Measurements from ENCODE around the gene MTOR. TPM values are rescaled to one million over a fixed set of nuclear protein-coding genes. Genes with fewer than 3 reads are reported as not detected.
A peak's percentile ranks its signal among the peaks of the same experiment; 100 is the strongest.

The MTOR gene
- total and polyA plus RNA-seq, 9 donors, result 23.5 to 33.3 (median 26.1) TPM

- H3K27ac ChIP-seq (ENCODE audit: low read length), result no peak overlapping the region
- WGBS (ENCODE audit: insufficient coverage), result 78% methylated on average over 9 of the region's 12 CpGs
- no peak for DNase-seq
- no peaks in the 10 kb centered on the region for H3K27me3 ChIP-seq (ENCODE audit: control insufficient read depth, insufficient read depth, low read length)
- H3K36me3 ChIP-seq (ENCODE audit: control insufficient read depth, insufficient read depth, low read length), result no peaks in the 10 kb centered on the region
- H3K4me3 ChIP-seq (ENCODE audit: low read length), result no peak overlapping the region
- H3K9me3 ChIP-seq (replicated peaks; ENCODE audit: control insufficient read depth, low read depth, low read length), result no peaks in the 10 kb centered on the region
- H3K4me1 ChIP-seq (ENCODE audit: control insufficient read depth, insufficient read depth, low read length), result peaks cover 7% of the 10 kb centered on the region
These were observed 4.1 kb upstream of the MTOR start for GRCh38 chr1:11266268-11267074.

- no peaks in the 10 kb centered on the region for H3K9me3 ChIP-seq (replicated peaks; ENCODE audit: control insufficient read depth, low read depth, low read length)
- WGBS (ENCODE audit: insufficient coverage), result no CpG with 5 or more reads among the region's 1 CpG
These were observed 6.1 kb downstream of the MTOR start for GRCh38 chr1:11256299-11256698.

GRCh38 chr1:11253226-11253625, 9.1 kb downstream of the MTOR start:
- WGBS (ENCODE audit: insufficient coverage), result 82% methylated on average over 8 of the region's 8 CpGs
- no peaks in the 10 kb centered on the region for H3K27me3 ChIP-seq (ENCODE audit: control insufficient read depth, insufficient read depth, low read length)
- no peaks in the 10 kb centered on the region for H3K9me3 ChIP-seq (replicated peaks; ENCODE audit: control insufficient read depth, low read depth, low read length)
- no peak overlapping the region for H3K27ac ChIP-seq (ENCODE audit: low read length)
- no peaks in the 10 kb centered on the region for H3K4me1 ChIP-seq (ENCODE audit: control insufficient read depth, insufficient read depth, low read length)
- no peak overlapping the region for H3K4me3 ChIP-seq (ENCODE audit: low read length)
- no peak for DNase-seq
- peaks cover 66% of the 10 kb centered on the region for H3K36me3 ChIP-seq (ENCODE audit: control insufficient read depth, insufficient read depth, low read length)

More at GRCh38 chr1:11256299-11256698, 6.1 kb downstream of the MTOR start:
- Histone ChIP-seq H3K4me1 (ENCODE audit: control insufficient read depth, insufficient read depth, low read length) (no peaks in the 10 kb centered on the region), H3K27ac (ENCODE audit: low read length) (no peak overlapping the region), H3K36me3 (ENCODE audit: control insufficient read depth, insufficient read depth, low read length) (peaks cover 64% of the 10 kb centered on the region), H3K4me3 (ENCODE audit: low read length) (no peak overlapping the region), H3K27me3 (ENCODE audit: control insufficient read depth, insufficient read depth, low read length) (no peaks in the 10 kb centered on the region)
- DNase-seq, result no peak

- Histone ChIP-seq H3K36me3 (ENCODE audit: control insufficient read depth, insufficient read depth, low read length) (peaks cover 66% of the 10 kb centered on the region), H3K9me3 (replicated peaks; ENCODE audit: control insufficient read depth, low read depth, low read length) (no peaks in the 10 kb centered on the region), H3K4me1 (ENCODE audit: control insufficient read depth, insufficient read depth, low read length) (no peaks in the 10 kb centered on the region), H3K27ac (ENCODE audit: low read length) (no peak overlapping the region), H3K27me3 (ENCODE audit: control insufficient read depth, insufficient read depth, low read length) (no peaks in the 10 kb centered on the region), H3K4me3 (ENCODE audit: low read length) (no peak overlapping the region)
- 78% methylated on average over 5 of the region's 8 CpGs for WGBS (ENCODE audit: insufficient coverage)
- no peak for DNase-seq
These were observed 9.8 kb downstream of the MTOR start for GRCh38 chr1:11252538-11252937.

- WGBS (ENCODE audit: insufficient coverage), result 100% methylated on average over 2 of the region's 4 CpGs
- Histone ChIP-seq H3K36me3 (ENCODE audit: control insufficient read depth, insufficient read depth, low read length) (peaks cover 60% of the 10 kb centered on the region), H3K4me3 (ENCODE audit: low read length) (no peak overlapping the region)
These were observed 14.2 kb downstream of the MTOR start for GRCh38 chr1:11248169-11248568.

GRCh38 chr1:11245904-11246719, 16.2 kb downstream of the MTOR start:
- Histone ChIP-seq H3K9me3 (replicated peaks; ENCODE audit: control insufficient read depth, low read depth, low read length) (no peaks in the 10 kb centered on the region), H3K4me3 (ENCODE audit: low read length) (no peak overlapping the region), H3K36me3 (ENCODE audit: control insufficient read depth, insufficient read depth, low read length) (peaks cover 61% of the 10 kb centered on the region), H3K27ac (ENCODE audit: low read length) (no peak overlapping the region), H3K4me1 (ENCODE audit: control insufficient read depth, insufficient read depth, low read length) (no peaks in the 10 kb centered on the region), H3K27me3 (ENCODE audit: control insufficient read depth, insufficient read depth, low read length) (no peaks in the 10 kb centered on the region)
- DNase-seq, result no peak
- 100% methylated on average over 5 of the region's 7 CpGs for WGBS (ENCODE audit: insufficient coverage)

More at GRCh38 chr1:11248169-11248568, 14.2 kb downstream of the MTOR start:
- H3K27ac ChIP-seq (ENCODE audit: low read length), result no peak overlapping the region
- no peaks in the 10 kb centered on the region for H3K27me3 ChIP-seq (ENCODE audit: control insufficient read depth, insufficient read depth, low read length)
- no peaks in the 10 kb centered on the region for H3K4me1 ChIP-seq (ENCODE audit: control insufficient read depth, insufficient read depth, low read length)
- H3K9me3 ChIP-seq (replicated peaks; ENCODE audit: control insufficient read depth, low read depth, low read length), result no peaks in the 10 kb centered on the region
- no peak for DNase-seq

GRCh38 chr1:11245248-11245647, 17.1 kb downstream of the MTOR start:
- H3K9me3 ChIP-seq (replicated peaks; ENCODE audit: control insufficient read depth, low read depth, low read length), result no peaks in the 10 kb centered on the region
- DNase-seq, result no peak
- H3K36me3 ChIP-seq (ENCODE audit: control insufficient read depth, insufficient read depth, low read length), result peaks cover 61% of the 10 kb centered on the region
- no peaks in the 10 kb centered on the region for H3K4me1 ChIP-seq (ENCODE audit: control insufficient read depth, insufficient read depth, low read length)
- no peak overlapping the region for H3K4me3 ChIP-seq (ENCODE audit: low read length)
- no peak overlapping the region for H3K27ac ChIP-seq (ENCODE audit: low read length)
- no peaks in the 10 kb centered on the region for H3K27me3 ChIP-seq (ENCODE audit: control insufficient read depth, insufficient read depth, low read length)
- WGBS (ENCODE audit: insufficient coverage), result 65% methylated on average over 3 of the region's 3 CpGs

- Histone ChIP-seq H3K36me3 (ENCODE audit: control insufficient read depth, insufficient read depth, low read length) (peaks cover 75% of the 10 kb centered on the region), H3K4me1 (ENCODE audit: control insufficient read depth, insufficient read depth, low read length) (peaks cover 11% of the 10 kb centered on the region), H3K27me3 (ENCODE audit: control insufficient read depth, insufficient read depth, low read length) (no peaks in the 10 kb centered on the region), H3K9me3 (replicated peaks; ENCODE audit: control insufficient read depth, low read depth, low read length) (no peaks in the 10 kb centered on the region), H3K27ac (ENCODE audit: low read length) (no peak overlapping the region), H3K4me3 (ENCODE audit: low read length) (no peak overlapping the region)
- WGBS (ENCODE audit: insufficient coverage), result 95% methylated on average over 4 of the region's 7 CpGs
- no peak for DNase-seq
These were observed 24.0 kb downstream of the MTOR start for GRCh38 chr1:11238311-11238710.

- H3K36me3 ChIP-seq (ENCODE audit: control insufficient read depth, insufficient read depth, low read length), result peaks cover 74% of the 10 kb centered on the region
- no peak for DNase-seq
- no peaks in the 10 kb centered on the region for H3K9me3 ChIP-seq (replicated peaks; ENCODE audit: control insufficient read depth, low read depth, low read length)
- peaks cover 11% of the 10 kb centered on the region for H3K4me1 ChIP-seq (ENCODE audit: control insufficient read depth, insufficient read depth, low read length)
- 82% methylated on average over 6 of the region's 6 CpGs for whole genome bisulfite sequencing (ENCODE audit: insufficient coverage)
- H3K27ac ChIP-seq (ENCODE audit: low read length), result peak overlapping the region; percentile 22
- H3K27me3 ChIP-seq (ENCODE audit: control insufficient read depth, insufficient read depth, low read length), result no peaks in the 10 kb centered on the region
- no peak overlapping the region for H3K4me3 ChIP-seq (ENCODE audit: low read length)
These were observed 25.0 kb downstream of the MTOR start for GRCh38 chr1:11237356-11237755.

- H3K27ac ChIP-seq (ENCODE audit: low read length), result no peak overlapping the region
- no peaks in the 10 kb centered on the region for H3K27me3 ChIP-seq (ENCODE audit: control insufficient read depth, insufficient read depth, low read length)
- peaks cover 82% of the 10 kb centered on the region for H3K36me3 ChIP-seq (ENCODE audit: control insufficient read depth, insufficient read depth, low read length)
- no peak overlapping the region for H3K4me3 ChIP-seq (ENCODE audit: low read length)
- no CpG with 5 or more reads among the region's 2 CpGs for WGBS (ENCODE audit: insufficient coverage)
- no peak for DNase-seq
- peaks cover 11% of the 10 kb centered on the region for H3K4me1 ChIP-seq (ENCODE audit: control insufficient read depth, insufficient read depth, low read length)
- no peaks in the 10 kb centered on the region for H3K9me3 ChIP-seq (replicated peaks; ENCODE audit: control insufficient read depth, low read depth, low read length)
These were observed 29.1 kb downstream of the MTOR start for GRCh38 chr1:11233208-11233607.

All from muscle of leg (tissue), 11 donors.